NCI-H2107 (cell line): Measurements from ENCODE around the gene ITM2C.

Experiments used
- DNase-seq: peaks from one replicate; lab custom pipeline; 2025; lab: John Stamatoyannopoulos, UW

ITM2C gene

DNA sequence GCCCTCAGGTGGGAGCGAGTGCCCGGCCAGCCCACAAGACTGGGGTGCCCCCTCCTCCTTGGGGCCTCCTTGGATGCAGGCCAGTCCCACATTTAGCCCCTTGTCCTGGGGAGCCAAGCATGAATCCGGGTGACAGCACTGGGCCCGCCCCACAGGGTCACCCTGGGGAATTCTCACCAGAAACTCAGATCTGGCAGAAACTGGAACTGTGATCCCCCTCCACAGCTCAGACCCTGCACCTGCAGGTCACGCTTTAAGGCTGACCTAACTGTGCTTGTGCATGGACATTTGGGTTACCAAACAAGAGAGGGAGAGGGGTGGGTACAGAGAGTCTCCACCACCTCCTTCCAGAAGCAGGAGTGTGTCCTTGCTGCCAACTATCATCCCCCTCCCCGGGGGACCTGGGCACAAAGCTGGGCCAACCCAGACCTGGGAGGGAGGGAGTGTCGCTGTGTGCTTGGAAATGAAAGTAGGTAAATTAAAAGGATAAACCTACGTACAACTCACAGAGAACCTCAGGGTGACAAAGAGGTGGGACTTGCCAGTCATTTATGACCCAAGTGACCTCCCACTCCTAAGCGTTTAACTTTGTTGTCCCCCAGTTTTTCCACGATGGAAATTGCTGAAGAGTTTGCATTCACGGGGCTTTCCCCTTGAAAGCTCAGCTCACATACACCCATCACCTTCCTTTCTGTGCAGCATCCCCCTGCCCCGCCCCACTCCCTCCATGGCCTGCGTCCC is 9.1 kb downstream of the ITM2C start:
- no peak for DNase-seq

DNA sequence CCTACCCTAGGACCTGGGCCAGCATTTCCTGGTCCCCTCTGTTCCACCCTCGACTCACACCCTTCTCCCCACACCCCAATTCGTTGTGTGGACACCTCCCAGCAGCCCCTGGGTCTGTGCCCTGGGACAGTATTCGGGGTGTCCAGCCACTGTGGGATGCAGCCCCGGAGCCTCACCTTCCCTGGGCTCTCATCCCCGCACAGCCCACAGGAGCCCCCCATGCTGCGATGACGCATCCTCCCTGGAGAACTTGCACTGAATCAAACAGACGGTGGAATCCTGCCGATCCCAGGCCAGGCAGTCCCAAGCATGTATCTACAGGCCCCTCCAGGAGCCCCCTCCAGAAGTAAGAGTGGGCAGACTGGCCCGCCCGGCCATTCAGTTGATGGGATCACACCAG is 9.7 kb downstream of the ITM2C start:
- DNase-seq = no peak

GRCh38 chr2:230874876-230875275 is 10.1 kb downstream of the ITM2C start:
- no peak for DNase-seq

DNA sequence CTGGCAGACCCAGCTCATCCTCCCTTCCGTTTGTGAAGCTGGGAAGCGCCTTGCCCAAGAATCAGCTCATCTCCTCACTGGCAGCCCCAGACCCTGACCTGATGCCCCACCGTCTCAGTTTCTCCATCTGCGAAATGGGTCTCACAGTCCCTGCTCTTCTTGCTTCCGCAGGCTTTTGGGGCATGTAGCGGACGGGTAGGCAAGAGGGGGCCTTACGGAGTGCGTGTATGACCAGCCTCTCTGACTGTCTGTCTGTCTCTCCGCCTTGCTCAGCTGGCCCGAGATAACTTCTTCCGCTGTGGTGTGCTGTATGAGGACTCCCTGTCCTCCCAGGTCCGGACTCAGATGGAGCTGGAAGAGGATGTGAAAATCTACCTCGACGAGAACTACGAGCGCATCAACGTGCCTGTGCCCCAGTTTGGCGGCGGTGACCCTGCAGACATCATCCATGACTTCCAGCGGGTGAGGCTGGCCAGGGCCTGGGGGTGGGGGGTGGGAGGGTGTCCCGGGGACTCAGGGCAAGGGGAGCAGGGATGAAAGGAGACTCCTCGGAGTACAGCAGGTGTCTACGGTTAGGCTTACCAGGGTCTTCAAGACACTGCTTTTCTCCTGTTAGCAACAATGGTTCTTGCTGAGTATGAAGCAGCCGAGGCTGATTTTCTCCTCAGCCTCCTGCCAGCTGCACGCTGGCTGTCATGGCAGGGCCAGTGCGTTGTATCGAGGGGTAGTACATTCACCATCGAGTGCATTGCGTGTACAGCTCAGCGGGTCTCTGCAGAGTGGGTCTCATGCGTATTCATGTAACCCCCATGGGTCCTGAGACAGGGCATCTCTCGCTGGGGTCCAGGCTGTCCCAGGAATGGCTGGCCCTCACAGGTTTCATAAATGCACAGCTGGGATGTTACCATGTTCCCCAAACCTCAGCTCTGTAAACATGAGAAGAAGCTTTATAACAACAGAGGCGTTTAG is 10.9 kb downstream of the ITM2C start:
- DNase-seq = no peak

- DNase-seq = no peak
Observed at GRCh38 chr2:230877116-230877758, 12.5 kb downstream of the ITM2C start.

DNA sequence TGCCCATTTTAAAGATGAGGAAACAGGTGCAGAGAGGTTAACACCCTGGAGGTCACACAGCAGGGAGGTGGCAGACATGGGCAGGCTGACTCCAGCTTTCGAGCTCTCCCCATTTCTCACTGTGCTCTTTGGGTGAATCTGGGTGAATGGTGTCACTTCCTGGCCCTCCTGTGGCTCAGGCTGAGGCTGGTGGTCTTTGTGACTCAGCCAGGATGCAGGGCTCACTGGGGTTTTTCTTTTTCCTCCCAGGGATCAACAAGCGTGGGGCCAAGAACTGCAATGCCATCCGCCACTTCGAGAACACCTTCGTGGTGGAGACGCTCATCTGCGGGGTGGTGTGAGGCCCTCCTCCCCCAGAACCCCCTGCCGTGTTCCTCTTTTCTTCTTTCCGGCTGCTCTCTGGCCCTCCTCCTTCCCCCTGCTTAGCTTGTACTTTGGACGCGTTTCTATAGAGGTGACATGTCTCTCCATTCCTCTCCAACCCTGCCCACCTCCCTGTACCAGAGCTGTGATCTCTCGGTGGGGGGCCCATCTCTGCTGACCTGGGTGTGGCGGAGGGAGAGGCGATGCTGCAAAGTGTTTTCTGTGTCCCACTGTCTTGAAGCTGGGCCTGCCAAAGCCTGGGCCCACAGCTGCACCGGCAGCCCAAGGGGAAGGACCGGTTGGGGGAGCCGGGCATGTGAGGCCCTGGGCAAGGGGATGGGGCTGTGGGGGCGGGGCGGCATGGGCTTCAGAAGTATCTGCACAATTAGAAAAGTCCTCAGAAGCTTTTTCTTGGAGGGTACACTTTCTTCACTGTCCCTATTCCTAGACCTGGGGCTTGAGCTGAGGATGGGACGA is 13.2 kb downstream of the ITM2C start:
- DNase-seq = no peak

DNA sequence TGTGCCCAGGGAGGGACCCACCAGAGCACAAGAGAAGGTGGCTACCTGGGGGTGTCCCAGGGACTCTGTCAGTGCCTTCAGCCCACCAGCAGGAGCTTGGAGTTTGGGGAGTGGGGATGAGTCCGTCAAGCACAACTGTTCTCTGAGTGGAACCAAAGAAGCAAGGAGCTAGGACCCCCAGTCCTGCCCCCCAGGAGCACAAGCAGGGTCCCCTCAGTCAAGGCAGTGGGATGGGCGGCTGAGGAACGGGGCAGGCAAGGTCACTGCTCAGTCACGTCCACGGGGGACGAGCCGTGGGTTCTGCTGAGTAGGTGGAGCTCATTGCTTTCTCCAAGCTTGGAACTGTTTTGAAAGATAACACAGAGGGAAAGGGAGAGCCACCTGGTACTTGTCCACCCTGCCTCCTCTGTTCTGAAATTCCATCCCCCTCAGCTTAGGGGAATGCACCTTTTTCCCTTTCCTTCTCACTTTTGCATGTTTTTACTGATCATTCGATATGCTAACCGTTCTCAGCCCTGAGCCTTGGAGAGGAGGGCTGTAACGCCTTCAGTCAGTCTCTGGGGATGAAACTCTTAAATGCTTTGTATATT is 14.0 kb downstream of the ITM2C start:
- DNase-seq = no peak

- no peak for DNase-seq
Observed at GRCh38 chr2:230879271-230879882, 14.6 kb downstream of the ITM2C start.

DNA sequence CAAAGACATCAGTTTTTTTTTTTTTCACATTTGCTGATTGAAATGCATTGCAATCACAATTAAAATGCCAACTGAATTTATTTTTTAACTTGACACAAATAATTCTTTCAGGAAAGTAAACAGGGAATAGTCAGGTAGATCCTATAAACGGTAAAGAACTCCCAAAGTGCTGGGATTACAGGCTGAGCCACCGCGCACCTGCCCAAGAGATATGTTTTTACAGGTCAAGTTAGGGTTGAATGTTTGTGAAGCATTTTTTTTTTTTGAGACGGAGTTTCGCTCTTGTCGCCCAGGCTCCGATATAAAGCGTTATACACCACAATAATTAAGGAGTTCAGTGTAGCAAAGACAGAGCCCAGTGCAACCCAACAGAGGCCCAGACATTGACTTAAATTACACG is 15.1 kb downstream of the ITM2C start:
- DNase-seq = no peak

DNA sequence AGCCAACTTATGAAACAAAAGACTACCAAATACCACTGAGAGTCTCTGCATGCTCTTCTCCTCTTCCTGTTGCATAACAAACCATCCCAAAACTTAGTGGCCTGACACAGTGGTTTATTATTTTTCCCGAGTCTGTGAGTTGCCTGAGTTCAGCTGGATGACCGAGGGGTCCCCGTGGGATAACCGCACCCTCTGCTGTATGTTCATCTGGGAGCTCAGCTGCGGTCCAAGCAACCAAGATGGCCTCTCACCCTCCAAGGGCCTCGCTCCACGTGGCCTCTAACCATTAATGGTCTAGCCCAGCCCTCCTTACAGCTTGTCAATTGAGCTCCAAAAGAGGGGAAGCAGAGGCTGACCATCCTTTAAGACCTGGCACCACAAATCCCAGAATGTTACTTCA is 17.1 kb downstream of the ITM2C start:
- DNase-seq = no peak

DNA sequence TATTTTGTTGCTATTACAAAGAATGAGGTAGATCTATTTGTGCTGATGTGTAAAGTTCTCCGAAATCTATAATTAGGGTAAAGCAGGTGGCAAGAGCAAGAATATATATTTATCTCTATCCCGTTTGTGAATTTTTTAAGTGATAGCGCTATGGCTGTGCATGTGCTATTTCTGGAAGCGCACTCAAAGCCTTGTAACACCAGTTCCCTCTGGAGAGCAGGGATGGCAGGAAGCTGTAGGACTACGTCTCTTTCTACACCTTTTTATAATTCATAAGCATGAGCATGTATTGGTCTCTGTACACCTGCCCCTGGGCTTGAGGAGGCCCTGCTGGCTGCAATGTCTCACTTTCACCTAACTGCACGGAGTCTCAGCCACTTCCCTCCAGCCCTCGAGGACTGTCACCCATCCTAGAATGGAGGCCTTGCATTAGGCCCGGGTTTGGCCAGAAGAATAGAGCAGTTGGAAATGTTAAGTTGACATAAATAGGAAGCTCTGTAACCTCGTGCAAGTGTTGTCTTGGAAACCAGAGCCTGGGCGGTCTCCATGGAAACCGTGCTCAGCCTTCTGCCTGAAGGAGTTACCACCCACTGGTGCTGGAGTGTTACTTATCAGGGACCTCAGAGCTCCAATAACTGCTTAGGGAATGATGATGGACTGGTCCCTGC is 20.9 kb downstream of the ITM2C start:
- DNase-seq = no peak

DNA sequence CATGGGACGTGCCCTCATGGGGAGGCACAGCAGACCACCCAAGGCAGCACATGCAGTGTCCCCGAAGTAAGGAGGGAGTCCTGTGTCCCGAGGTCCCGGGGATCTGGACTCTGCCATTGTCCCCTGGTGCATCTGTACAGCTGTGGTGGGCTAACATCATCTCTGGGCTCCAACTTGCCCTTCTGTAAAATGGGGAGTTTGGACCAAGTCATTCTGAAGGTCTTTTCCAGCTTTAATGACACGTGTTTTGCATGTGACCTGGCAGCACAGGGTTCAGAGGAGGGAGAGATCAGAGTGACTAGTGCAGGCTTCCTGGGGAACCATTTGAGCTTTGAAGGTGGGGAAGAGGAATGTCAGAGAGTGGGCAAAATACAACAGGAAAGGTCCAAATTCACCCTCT is 21.5 kb downstream of the ITM2C start:
- no peak for DNase-seq

GRCh38 chr2:230886671-230887071 is 21.9 kb downstream of the ITM2C start:
- no peak for DNase-seq

GRCh38 chr2:230887342-230887741 is 22.6 kb downstream of the ITM2C start:
- DNase-seq = no peak

- no peak for DNase-seq
Observed at GRCh38 chr2:230888824-230889400, 24.2 kb downstream of the ITM2C start.

DNA sequence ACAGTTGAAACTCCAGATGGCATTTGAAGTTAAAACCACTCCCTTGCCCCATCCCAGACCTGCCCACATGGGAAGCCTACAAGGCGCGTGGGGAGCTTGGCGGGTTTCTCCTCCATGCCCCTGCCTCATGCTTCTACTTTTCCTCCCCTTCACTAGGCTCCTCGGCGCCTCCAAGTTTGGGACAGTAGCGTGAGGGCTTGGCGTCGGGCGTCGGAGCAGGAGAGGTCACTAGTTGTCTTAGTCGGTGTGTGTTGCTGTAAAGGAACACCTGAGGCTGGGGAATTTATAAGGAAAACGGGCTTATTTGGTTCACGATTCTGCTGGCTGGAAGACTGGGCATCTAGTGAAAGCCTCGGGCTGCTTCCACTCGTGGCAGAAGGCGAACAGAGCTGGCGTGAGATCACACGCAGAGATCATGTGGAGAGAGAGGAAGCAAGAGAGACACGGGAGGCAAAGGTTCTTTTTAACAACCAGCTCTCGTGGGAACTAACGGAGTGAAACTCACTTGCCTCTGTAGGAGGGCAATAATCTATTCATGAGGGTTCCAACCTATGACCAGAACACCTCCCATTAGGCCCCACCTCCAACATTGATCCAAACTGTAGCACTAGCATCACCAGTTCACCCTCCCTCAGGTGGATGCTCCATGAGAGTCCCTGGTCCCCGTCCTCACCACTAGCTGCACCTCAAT is 25.3 kb downstream of the ITM2C start:
- DNase-seq = no peak

DNA sequence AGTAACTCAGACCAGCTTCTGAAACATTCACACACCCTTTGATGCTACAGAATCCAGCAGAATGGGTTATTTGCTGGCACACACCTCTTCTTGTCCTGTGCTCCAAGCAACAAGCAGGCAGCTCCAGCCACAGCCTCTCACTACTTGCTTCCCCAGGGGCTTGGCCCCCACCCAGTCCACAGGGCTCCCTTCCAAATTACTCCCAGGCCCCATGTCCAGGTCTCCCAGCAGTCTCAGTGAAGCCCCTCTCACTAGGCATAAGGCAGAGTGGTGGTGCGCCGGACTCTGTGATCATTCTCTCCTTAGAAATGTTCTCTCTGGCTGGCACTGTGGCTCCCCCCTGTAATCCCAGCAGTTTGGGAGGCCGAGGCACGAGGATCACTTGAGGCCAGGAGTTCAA is 25.9 kb downstream of the ITM2C start:
- no peak for DNase-seq

DNA sequence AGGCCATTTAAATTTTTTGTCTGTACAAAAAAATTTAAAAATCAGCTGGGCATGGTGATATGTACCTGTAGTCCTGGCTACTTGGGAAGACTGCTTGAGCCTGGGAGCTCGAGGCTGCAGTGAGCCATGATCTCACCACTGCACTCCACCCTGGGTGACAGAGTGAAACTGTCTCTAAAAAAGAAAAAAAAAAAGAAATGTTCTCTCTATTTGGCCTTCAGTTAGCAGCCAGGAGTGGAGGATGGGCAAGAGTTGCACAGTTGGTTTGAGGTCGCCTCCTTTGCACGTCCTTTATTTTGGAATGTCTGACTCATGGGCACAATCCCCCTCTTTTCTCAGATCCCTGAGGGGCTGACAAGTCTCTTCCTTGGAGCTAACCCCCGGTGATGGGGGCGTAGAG is 26.3 kb downstream of the ITM2C start:
- DNase-seq = no peak

GRCh38 chr2:230891509-230891908 is 26.8 kb downstream of the ITM2C start:
- DNase-seq = no peak
